Skeletal muscle cell (primary cell): Measurements from ENCODE around the gene UPP2.

Experiments used
- DNase-seq: peaks from one replicate; pipeline ENCODE4 v3.0.0-alpha.2; 2010; ENCODE audit warnings: low read depth
- H3K4me3 ChIP-seq: 2 replicates; pipeline ENCODE4 v1.5.1; 2011; ENCODE audit warnings: low read depth, mild to moderate bottlenecking, control low read depth, low read length, moderate library complexity

The UPP2 gene

GRCh38 chr2:158184556-158185343, 83.1 kb downstream of the UPP2 start:
- no peak overlapping the region for H3K4me3 ChIP-seq
- DNase-seq, result no peak
